Measurements from ENCODE around the gene IFT27.

The IFT27 gene

DNA sequence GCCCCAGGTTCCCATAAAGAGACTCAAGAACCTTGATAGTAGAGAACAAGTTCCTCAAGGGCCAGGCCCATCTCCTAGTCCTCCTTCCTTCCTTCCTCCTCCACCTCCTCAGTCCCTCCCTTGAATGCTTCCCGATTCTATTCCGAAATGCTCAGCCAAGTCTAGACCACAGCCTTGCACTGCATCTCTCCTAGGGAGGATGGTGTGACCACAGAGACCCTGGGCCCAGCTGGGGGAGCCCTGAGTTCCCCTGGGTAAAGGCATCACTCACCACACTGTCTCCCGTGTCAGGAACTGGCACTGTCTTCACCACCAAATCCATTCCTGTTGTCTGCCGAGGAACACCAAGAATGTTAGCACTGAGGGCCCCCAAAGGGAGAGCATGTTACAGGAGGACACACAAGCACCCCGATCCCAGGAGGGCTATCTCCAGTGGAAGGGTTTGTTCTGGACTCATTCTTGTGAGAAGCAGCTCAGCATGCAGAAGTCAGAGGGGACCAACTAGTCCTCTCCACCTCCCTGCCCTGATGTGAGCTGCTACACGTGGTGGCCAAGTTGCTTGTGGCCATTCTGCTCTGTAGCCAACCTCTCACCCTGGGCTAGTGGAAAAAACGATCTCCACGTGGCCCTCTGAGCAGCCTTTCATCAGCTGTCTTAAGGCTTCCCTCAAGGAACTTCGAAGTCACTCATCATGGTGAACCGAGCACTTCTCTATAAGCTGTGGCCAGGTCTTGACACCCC, 8.7 kb downstream of the IFT27 start:
- peaks cover 2 to 51% (median 31%) of the 10 kb centered on the region in 5 donors for H3K36me3 ChIP-seq (ENCODE audit: control insufficient read depth in 5 of 5, insufficient read depth in 5 of 5, low read length in 5 of 5)
- no peaks in the 10 kb centered on the region for H3K9me3 ChIP-seq (ENCODE audit: control insufficient read depth in 5 of 5, low read length in 5 of 5)
- peaks cover 0 to 3% (median 0%) of the 10 kb centered on the region in 5 donors for H3K27me3 ChIP-seq (ENCODE audit: control insufficient read depth in 5 of 5, insufficient read depth in 4 of 5, low read length in 5 of 5)
- no peak overlapping the region for H3K27ac ChIP-seq (ENCODE audit: low read depth, low read length)
- no peak overlapping the region for H3K9ac ChIP-seq (ENCODE audit: low read length in 5 of 5)
- H3K4me3 ChIP-seq (ENCODE audit: low read depth in 1 of 5, low read length in 5 of 5): no peak overlapping the region
- H3K4me1 ChIP-seq (ENCODE audit: control insufficient read depth in 5 of 5, insufficient read depth in 5 of 5, low read length in 5 of 5): peaks cover 0 to 23% (median 16%) of the 10 kb centered on the region in 5 donors

DNA sequence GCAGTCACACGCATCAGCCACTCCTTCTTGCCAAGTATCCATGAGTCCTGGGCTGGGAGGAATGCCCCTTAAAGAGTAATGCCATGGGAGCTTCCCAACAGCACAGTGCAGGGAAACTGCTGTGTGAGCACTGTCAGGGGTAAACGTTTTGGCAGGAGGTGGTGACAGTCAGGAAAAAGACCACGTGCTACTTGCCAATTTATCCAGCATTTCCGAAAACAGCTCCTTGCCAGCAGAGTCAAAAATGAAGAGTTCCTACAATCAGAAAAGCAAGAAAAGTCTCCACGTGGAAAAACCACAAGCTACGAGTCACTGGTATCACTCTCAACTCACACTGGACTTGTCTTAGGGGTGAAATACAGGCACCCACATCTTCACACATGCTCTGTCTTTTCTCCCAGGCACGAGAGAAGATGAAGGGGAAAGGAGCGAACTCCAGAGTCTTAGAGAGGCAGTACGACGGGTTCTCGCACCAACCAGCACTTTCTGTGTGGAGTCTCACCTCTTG, 9.9 kb downstream of the IFT27 start:
- peaks cover 0 to 3% (median 0%) of the 10 kb centered on the region in 5 donors for H3K27me3 ChIP-seq (ENCODE audit: control insufficient read depth in 5 of 5, insufficient read depth in 4 of 5, low read length in 5 of 5)
- peaks cover 2 to 53% (median 28%) of the 10 kb centered on the region in 5 donors for H3K36me3 ChIP-seq (ENCODE audit: control insufficient read depth in 5 of 5, insufficient read depth in 5 of 5, low read length in 5 of 5)
- H3K9me3 ChIP-seq (ENCODE audit: control insufficient read depth in 5 of 5, low read length in 5 of 5): no peaks in the 10 kb centered on the region
- no peak overlapping the region for H3K4me3 ChIP-seq (ENCODE audit: low read depth in 1 of 5, low read length in 5 of 5)
- H3K4me1 ChIP-seq (ENCODE audit: control insufficient read depth in 5 of 5, insufficient read depth in 5 of 5, low read length in 5 of 5): peaks cover 0 to 22% (median 14%) of the 10 kb centered on the region in 5 donors
- H3K9ac ChIP-seq (ENCODE audit: low read length in 5 of 5): no peak overlapping the region
- no peak overlapping the region for H3K27ac ChIP-seq (ENCODE audit: low read depth, low read length)

DNA sequence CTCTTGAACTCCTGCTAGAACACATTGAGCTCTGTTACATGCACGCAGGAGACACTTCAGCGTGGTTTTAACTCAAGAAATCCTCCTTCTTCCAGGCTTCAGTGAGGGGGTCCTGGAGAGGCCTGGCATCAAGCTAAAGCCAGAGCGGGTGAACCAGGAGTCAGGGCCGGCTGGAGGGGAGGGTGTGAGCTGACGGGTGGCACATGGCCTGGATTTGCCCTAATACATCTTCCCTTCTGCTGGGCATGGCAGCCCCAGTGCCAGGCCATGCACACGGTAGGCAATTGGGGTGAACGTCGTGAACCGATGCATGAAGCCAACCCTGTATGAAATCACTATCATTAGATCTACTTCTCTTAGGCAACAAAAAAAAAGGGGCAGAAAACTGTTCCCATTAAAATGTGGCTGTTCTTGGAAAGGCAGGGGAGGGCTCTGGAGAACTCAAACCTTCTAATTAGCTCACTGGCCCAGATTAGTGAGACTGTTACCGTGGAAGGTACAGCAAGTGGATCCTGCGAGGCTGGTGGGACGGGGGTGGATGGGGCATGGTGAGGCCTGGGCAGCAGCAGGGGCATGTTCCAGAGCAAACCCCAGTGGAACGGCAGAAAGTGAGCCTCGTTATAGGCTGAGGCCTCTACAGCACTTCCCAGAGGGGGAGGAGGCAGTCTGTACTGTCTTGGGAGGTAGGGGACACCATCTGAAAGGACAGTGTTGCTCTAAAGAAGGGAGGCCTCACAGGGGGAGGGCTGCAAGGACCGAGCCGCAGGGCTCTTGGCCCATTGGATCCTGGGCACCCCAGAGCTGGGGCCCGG, 10.6 kb downstream of the IFT27 start:
- no peak overlapping the region for H3K9ac ChIP-seq (ENCODE audit: low read length in 5 of 5)
- H3K4me1 ChIP-seq (ENCODE audit: control insufficient read depth in 5 of 5, insufficient read depth in 5 of 5, low read length in 5 of 5): peaks cover 0 to 19% (median 8%) of the 10 kb centered on the region in 5 donors
- H3K4me3 ChIP-seq (ENCODE audit: low read depth in 1 of 5, low read length in 5 of 5): no peak overlapping the region
- no peaks in the 10 kb centered on the region for H3K9me3 ChIP-seq (ENCODE audit: control insufficient read depth in 5 of 5, low read length in 5 of 5)
- H3K27ac ChIP-seq (ENCODE audit: low read depth, low read length): no peak overlapping the region
- peaks cover 2 to 58% (median 28%) of the 10 kb centered on the region in 5 donors for H3K36me3 ChIP-seq (ENCODE audit: control insufficient read depth in 5 of 5, insufficient read depth in 5 of 5, low read length in 5 of 5)
- peaks cover 0 to 3% (median 0%) of the 10 kb centered on the region in 5 donors for H3K27me3 ChIP-seq (ENCODE audit: control insufficient read depth in 5 of 5, insufficient read depth in 4 of 5, low read length in 5 of 5)

DNA sequence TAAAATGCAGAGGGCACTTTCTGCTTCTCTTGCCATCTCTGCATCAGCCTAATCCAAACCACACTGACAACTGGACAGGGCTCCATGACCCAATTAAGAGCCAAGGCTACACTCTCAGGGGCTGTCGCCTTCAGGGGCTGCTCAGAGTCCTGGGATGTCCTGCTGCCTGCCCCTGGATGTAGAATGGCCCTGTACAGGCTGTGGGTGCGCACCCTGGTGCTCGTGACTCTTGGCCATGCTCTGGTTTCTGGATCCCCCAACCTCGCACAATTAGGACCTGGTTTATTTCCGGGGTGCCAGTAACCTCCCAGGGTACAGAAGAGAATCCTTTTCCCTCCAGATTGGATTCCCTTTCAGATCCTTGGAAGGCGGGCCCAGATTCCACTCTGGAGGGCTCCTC, 11.3 kb downstream of the IFT27 start:
- H3K27me3 ChIP-seq (ENCODE audit: control insufficient read depth in 5 of 5, insufficient read depth in 4 of 5, low read length in 5 of 5): no peaks in the 10 kb centered on the region
- no peak overlapping the region for H3K27ac ChIP-seq (ENCODE audit: low read depth, low read length)
- H3K4me1 ChIP-seq (ENCODE audit: control insufficient read depth in 5 of 5, insufficient read depth in 5 of 5, low read length in 5 of 5): peaks cover 0 to 16% (median 8%) of the 10 kb centered on the region in 5 donors
- H3K4me3 ChIP-seq (ENCODE audit: low read depth in 1 of 5, low read length in 5 of 5): no peak overlapping the region
- no peak overlapping the region for H3K9ac ChIP-seq (ENCODE audit: low read length in 5 of 5)
- H3K36me3 ChIP-seq (ENCODE audit: control insufficient read depth in 5 of 5, insufficient read depth in 5 of 5, low read length in 5 of 5): peaks cover 2 to 61% (median 28%) of the 10 kb centered on the region in 5 donors
- H3K9me3 ChIP-seq (ENCODE audit: control insufficient read depth in 5 of 5, low read length in 5 of 5): no peaks in the 10 kb centered on the region

DNA sequence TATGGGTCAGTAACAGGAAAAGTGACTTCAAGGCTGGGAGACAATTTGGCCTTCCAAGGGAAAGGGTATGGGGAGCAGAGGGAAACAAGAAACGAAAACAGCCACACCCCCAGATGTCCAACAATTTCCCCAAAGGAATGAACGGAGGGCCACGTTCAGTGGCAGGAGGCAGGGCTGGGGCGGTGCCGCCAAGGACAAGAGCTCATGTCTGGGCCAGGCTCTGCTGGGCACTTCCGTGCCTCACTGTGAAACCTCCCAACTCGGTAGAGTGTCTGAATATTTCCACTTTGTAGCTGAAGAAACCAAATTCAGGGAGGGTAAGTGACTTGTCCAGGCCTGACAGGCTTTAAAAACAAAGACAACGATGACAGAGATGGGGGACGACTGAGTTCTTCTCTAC, 11.9 kb downstream of the IFT27 start:
- peaks cover 2 to 61% (median 28%) of the 10 kb centered on the region in 5 donors for H3K36me3 ChIP-seq (ENCODE audit: control insufficient read depth in 5 of 5, insufficient read depth in 5 of 5, low read length in 5 of 5)
- no peak overlapping the region for H3K4me3 ChIP-seq (ENCODE audit: low read depth in 1 of 5, low read length in 5 of 5)
- H3K27ac ChIP-seq (ENCODE audit: low read depth, low read length): no peak overlapping the region
- H3K4me1 ChIP-seq (ENCODE audit: control insufficient read depth in 5 of 5, insufficient read depth in 5 of 5, low read length in 5 of 5): peaks cover 0 to 16% (median 8%) of the 10 kb centered on the region in 5 donors
- no peaks in the 10 kb centered on the region for H3K27me3 ChIP-seq (ENCODE audit: control insufficient read depth in 5 of 5, insufficient read depth in 4 of 5, low read length in 5 of 5)
- no peaks in the 10 kb centered on the region for H3K9me3 ChIP-seq (ENCODE audit: control insufficient read depth in 5 of 5, low read length in 5 of 5)
- H3K9ac ChIP-seq (ENCODE audit: low read length in 5 of 5): no peak overlapping the region

DNA sequence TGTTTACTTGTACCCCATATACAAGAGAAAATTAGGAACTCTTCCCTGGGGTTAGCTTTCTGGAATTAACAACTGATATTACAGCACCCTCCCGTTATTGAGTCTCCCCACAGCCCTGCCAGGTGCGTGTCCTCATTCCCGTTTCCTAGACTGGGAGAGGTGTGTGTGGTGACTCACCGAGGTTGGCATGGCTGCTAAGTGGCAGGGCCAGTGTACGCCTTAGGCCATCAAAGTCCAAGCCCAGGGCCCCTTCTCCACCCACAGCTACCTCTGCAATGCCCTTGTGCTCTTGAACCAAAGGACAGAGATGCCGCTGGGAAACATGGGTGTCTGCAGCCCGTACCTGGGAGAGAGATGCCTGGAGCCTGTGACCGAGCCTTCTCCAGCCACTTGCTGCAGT, 12.3 kb downstream of the IFT27 start:
- no peak overlapping the region for H3K27ac ChIP-seq (ENCODE audit: low read depth, low read length)
- H3K9ac ChIP-seq (ENCODE audit: low read length in 5 of 5): no peak overlapping the region
- H3K4me3 ChIP-seq (ENCODE audit: low read depth in 1 of 5, low read length in 5 of 5): no peak overlapping the region
- H3K27me3 ChIP-seq (ENCODE audit: control insufficient read depth in 5 of 5, insufficient read depth in 4 of 5, low read length in 5 of 5): no peaks in the 10 kb centered on the region
- no peaks in the 10 kb centered on the region for H3K9me3 ChIP-seq (ENCODE audit: control insufficient read depth in 5 of 5, low read length in 5 of 5)
- H3K4me1 ChIP-seq (ENCODE audit: control insufficient read depth in 5 of 5, insufficient read depth in 5 of 5, low read length in 5 of 5): peaks cover 0 to 16% (median 8%) of the 10 kb centered on the region in 5 donors
- H3K36me3 ChIP-seq (ENCODE audit: control insufficient read depth in 5 of 5, insufficient read depth in 5 of 5, low read length in 5 of 5): peaks cover 2 to 61% (median 28%) of the 10 kb centered on the region in 5 donors

DNA sequence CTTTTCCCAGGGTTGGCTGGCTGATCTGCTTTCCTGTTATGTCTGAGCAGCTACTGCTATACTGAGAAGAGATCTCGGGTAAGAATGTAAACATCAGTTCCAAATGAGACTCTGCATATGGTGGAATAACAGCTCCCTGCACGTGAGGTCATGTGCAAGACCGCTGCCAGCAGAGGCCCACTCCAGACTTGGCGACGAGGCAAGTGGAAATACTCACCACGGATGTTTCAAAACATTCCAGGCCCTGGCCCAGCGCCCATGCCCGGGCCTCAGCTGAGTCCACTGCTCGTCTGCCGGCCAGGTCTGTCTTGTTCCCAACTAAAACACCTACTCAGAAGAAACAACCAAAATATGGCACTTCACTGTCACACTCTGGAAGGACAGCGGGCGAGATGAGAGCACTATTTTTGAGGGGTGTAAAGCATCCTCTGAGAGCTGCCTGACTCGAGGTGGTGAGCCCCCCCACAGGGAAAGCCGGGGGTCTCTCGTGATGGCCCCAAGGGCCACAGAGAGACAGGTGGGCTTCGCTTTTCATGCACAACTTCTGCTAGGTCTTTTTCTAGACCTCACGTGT, 13.1 kb downstream of the IFT27 start:
- H3K27me3 ChIP-seq (ENCODE audit: control insufficient read depth in 5 of 5, insufficient read depth in 4 of 5, low read length in 5 of 5): no peaks in the 10 kb centered on the region
- peaks cover 0 to 16% (median 8%) of the 10 kb centered on the region in 5 donors for H3K4me1 ChIP-seq (ENCODE audit: control insufficient read depth in 5 of 5, insufficient read depth in 5 of 5, low read length in 5 of 5)
- no peak overlapping the region for H3K4me3 ChIP-seq (ENCODE audit: low read depth in 1 of 5, low read length in 5 of 5)
- H3K9ac ChIP-seq (ENCODE audit: low read length in 5 of 5): no peak overlapping the region
- no peak overlapping the region for H3K27ac ChIP-seq (ENCODE audit: low read depth, low read length)
- H3K36me3 ChIP-seq (ENCODE audit: control insufficient read depth in 5 of 5, insufficient read depth in 5 of 5, low read length in 5 of 5): peaks cover 2 to 61% (median 28%) of the 10 kb centered on the region in 5 donors
- H3K9me3 ChIP-seq (ENCODE audit: control insufficient read depth in 5 of 5, low read length in 5 of 5): no peaks in the 10 kb centered on the region

DNA sequence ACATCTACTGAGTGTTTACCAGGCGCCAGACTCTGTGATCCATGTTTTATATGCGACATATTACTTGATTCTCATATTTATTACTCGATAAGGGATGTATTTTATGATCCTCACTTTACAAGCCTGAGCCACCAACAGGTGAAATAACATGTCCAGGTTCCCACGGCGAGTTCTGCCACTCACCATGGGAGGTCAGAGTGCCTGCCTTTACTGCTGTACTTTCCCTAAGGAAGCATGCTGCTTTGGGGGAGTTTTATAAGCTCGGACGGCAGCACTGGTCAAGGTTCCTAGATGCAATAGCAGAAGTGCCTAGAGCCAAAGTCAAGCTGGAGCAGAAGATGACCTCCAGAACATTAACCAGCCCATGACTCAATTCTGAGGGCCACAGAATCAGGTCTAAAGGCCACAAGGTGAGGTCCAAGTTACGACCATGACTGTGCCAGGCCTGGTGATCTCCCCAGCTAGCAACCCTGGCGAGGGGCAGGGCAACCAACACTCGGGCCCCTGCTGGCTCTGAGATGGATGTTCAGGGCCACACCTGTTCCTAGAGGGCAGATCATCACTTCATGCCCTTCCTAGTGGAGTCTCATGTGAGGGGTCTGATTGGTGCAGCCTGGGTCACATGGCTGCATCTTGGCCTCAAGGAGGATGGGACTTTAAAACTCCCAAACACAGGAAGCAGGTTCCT, 14.2 kb downstream of the IFT27 start:
- Histone ChIP-seq H3K4me3 (ENCODE audit: low read depth in 1 of 5, low read length in 5 of 5) (no peak overlapping the region), H3K27me3 (ENCODE audit: control insufficient read depth in 5 of 5, insufficient read depth in 4 of 5, low read length in 5 of 5) (no peaks in the 10 kb centered on the region), H3K9me3 (ENCODE audit: control insufficient read depth in 5 of 5, low read length in 5 of 5) (no peaks in the 10 kb centered on the region), H3K27ac (ENCODE audit: low read depth, low read length) (no peak overlapping the region), H3K4me1 (ENCODE audit: control insufficient read depth in 5 of 5, insufficient read depth in 5 of 5, low read length in 5 of 5) (peaks cover 0 to 16% (median 8%) of the 10 kb centered on the region in 5 donors), H3K9ac (ENCODE audit: low read length in 5 of 5) (no peak overlapping the region), H3K36me3 (ENCODE audit: control insufficient read depth in 5 of 5, insufficient read depth in 5 of 5, low read length in 5 of 5) (peaks cover 2 to 53% (median 22%) of the 10 kb centered on the region in 5 donors)

DNA sequence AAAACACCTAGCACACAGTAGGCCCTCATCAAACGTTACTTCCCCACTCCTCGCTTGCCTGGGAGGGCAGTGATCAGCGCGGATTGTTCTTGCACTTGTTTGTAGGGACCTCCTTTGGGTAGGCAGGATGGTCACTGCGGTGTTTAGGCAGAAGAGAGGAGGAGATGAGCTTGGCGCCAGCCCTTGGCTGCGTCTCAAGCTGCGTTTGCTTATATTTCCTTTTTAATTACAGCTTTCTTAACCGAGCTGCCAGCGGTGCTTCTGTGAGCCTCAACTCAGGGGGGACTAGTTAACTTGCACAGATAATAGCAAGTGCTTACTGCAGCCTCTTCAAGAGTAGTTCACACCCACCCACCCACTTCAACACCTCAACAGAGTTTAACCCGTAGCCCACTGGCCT, 15.1 kb downstream of the IFT27 start:
- Histone ChIP-seq H3K36me3 (ENCODE audit: control insufficient read depth in 5 of 5, insufficient read depth in 5 of 5, low read length in 5 of 5) (peaks cover 0 to 44% (median 19%) of the 10 kb centered on the region in 5 donors), H3K9me3 (ENCODE audit: control insufficient read depth in 5 of 5, low read length in 5 of 5) (no peaks in the 10 kb centered on the region), H3K27ac (ENCODE audit: low read depth, low read length) (no peak overlapping the region), H3K4me1 (ENCODE audit: control insufficient read depth in 5 of 5, insufficient read depth in 5 of 5, low read length in 5 of 5) (peaks cover 0 to 16% (median 8%) of the 10 kb centered on the region in 5 donors), H3K9ac (ENCODE audit: low read length in 5 of 5) (no peak overlapping the region), H3K4me3 (ENCODE audit: low read depth in 1 of 5, low read length in 5 of 5) (no peak overlapping the region), H3K27me3 (ENCODE audit: control insufficient read depth in 5 of 5, insufficient read depth in 4 of 5, low read length in 5 of 5) (peaks cover 0 to 4% (median 0%) of the 10 kb centered on the region in 5 donors)
